Duodenal mucosa (tissue), 2 donors: ENCODE results near the gene EPHB2.
"Not testable (repeated sequence)": the region's sequence is repeated elsewhere in the genome, so short reads cannot be mapped to it uniquely, and the experiment has no call there.

Experiments used
- H3K27ac ChIP-seq: one replicate; pipeline ENCODE4 v1.7.0; 2013; ENCODE audit warnings: low read depth, low read length
- H3K27me3 ChIP-seq, 2 donors: one replicate each; pipeline ENCODE4 v1.7.0; 2013; ENCODE audit warnings: low read length in 2 of 2, control low read depth in 1 of 2; ENCODE audit not compliant: insufficient read depth in 2 of 2, control insufficient read depth in 1 of 2
- H3K36me3 ChIP-seq, 2 donors: one replicate each; pipeline ENCODE4 v1.7.0; 2013; ENCODE audit warnings: low read length in 2 of 2, control low read depth in 1 of 2; ENCODE audit not compliant: insufficient read depth in 2 of 2, control insufficient read depth in 1 of 2
- H3K4me1 ChIP-seq, 2 donors: one replicate each; pipeline ENCODE4 v1.7.0; 2013; ENCODE audit warnings: low read length in 2 of 2, control low read depth in 1 of 2; ENCODE audit not compliant: insufficient read depth in 2 of 2, control insufficient read depth in 1 of 2
- H3K4me3 ChIP-seq, 2 donors: one replicate each; pipeline ENCODE4 v1.7.0; 2013; ENCODE audit warnings: low read length in 2 of 2, low read depth in 1 of 2
- H3K9ac ChIP-seq, 2 donors: one replicate each; pipeline ENCODE4 v1.7.0; 2013; ENCODE audit warnings: low read length in 2 of 2, low read depth in 1 of 2
- H3K9me3 ChIP-seq, 2 donors: one replicate each; pipeline ENCODE4 v1.7.0; 2013; ENCODE audit warnings: low read length in 2 of 2, control low read depth in 1 of 2; ENCODE audit not compliant: control insufficient read depth in 1 of 2

Gene EPHB2

DNA sequence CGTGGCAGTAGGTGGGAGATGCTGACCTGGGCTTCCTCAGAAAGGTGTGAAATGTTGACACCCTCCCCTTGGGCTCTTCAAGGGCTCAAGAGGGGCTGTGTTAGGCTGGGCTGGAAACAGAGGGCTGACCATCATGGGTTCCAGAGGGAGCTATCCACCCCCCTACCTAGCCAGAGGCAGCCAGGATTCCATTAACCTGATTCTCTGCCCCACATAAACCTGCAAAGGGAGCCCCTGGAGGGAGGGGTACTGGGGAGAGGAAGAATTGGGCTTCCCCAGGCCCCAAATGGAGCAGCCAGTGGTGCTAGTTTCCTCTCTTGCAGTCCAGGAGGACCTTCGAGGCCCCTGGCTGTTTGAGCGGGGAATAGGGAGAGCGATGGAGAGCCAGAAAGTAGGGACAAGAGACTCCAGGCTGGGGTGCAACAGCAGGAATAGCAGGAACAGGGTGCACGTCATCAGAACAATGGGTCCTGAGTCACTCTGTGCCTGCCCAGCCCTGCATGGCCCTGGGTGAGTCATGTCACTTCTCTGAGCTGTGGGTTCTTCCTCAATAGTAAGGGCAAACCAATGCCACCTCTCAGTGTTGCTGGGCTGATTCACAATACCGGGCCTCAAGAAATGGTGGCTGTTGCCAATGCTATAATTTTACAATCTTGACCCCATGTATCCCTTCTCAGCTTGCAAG is 121.2 kb downstream of the EPHB2 start:
- no peaks in the 10 kb centered on the region for H3K27me3 ChIP-seq
- H3K9me3 ChIP-seq = no peaks in the 10 kb centered on the region
- peaks cover 0 to 14% of the 10 kb centered on the region in 2 donors for H3K36me3 ChIP-seq
- peaks cover 8 to 18% of the 10 kb centered on the region in 2 donors for H3K4me1 ChIP-seq
- no peak overlapping the region for H3K4me3 ChIP-seq
- no peak overlapping the region for H3K9ac ChIP-seq
- no peak overlapping the region for H3K27ac ChIP-seq

DNA sequence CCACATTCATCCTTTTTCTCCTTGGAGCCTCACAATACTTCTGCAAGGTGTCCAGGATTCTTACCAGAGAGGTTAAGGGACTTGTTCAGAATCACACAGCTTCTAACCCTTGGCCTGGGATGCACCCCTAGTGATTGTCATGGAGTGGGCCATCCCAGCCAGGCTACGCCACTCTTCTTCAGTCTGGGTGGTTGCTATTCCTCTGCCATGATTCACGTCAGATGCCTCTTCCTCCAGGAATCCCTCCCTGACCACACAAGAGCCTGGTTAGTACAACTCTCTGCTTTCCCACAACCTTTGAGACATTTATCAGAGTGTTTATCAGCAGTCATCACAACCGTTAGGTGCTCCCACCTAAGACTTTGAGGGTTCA is 121.8 kb downstream of the EPHB2 start:
- Histone ChIP-seq H3K27ac (no peak overlapping the region), H3K9ac (no peak overlapping the region), H3K36me3 (peaks cover 0 to 10% of the 10 kb centered on the region in 2 donors), H3K4me3 (no peak overlapping the region), H3K4me1 (peaks cover 8 to 18% of the 10 kb centered on the region in 2 donors), H3K9me3 (no peaks in the 10 kb centered on the region), H3K27me3 (no peaks in the 10 kb centered on the region)

DNA sequence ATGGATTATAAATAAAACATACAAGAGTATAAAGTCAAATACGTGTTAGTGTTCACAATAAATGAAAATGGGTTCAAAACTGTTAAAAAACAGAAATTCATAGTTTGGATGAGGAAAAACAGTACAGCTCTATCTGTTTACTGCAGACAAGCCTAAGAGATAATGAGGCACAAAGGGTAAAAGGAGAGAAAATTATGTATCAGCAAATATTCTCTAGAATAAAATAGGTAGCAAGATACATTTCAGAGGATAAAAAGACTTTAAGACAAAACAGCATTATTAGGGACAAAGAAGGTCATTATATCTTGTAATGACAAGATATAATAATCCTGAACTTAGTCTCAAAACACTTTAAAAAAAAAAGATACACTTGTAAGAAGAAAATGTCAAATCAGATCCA is 123.1 kb downstream of the EPHB2 start:
- Histone ChIP-seq H3K4me1 (peaks cover 8 to 18% of the 10 kb centered on the region in 2 donors), H3K9ac (no peak overlapping the region), H3K27me3 (no peaks in the 10 kb centered on the region), H3K9me3 (no peaks in the 10 kb centered on the region), H3K36me3 (peaks cover 3 to 10% of the 10 kb centered on the region in 2 donors), H3K4me3 (no peak overlapping the region), H3K27ac (no peak overlapping the region)

DNA sequence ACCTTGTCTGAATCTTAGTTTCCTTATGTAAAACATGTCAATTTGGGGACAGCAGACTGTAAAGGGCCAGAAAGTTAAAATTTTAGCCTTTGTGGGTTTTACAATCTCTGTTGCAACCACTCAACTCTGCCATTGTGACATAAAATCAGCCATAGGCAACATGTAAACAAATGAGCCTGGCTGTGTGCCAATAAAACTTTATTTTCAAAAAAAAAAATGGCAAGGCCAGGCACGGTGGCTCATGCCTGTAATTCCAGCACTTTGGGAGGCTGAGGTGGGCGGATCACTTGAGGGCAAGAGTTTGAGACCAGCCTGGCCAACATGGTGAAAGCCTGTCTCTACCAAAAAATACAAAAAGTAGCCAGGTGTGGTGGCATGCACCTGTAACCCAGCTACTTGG is 123.8 kb downstream of the EPHB2 start:
- not testable (repeated sequence) for H3K4me3 ChIP-seq, H3K9ac ChIP-seq, H3K27ac ChIP-seq, H3K9me3 ChIP-seq, H3K36me3 ChIP-seq, H3K27me3 ChIP-seq
- H3K4me1 ChIP-seq = peaks cover 8 to 18% of the 10 kb centered on the region in 2 donors

DNA sequence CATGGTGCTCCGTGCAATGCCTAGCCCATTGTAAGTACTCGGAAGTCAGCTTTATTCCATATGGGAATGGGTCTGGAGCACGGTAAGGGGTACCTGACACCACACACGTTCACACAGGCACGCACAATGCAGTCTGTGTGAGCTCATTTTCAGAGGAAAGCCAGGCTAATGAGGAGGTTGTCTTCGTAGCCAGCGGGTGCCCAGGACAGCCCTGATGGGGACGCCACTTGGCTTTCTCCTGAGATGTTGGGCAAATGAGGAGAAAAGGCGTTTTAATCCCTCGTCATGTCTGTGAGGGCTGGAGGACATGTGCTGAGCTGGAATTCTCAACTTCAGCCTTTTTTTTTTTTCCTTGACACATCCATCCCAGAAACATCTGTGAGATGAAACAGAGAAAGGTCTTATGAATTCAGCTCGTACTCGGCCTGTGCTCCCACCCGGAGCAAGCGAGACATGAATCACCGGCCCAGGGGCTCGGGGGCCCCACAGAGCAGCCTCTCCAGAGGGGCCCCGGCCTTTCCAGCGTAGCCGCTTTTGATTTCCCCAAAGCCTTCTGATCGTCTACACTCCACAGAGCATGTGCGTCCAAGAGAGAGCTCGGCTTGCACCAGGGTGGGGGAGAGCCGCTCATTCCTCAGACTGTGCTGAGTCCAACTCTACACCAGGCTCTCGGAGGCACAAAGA is 125.1 kb downstream of the EPHB2 start:
- Histone ChIP-seq H3K36me3 (peaks cover 3 to 6% of the 10 kb centered on the region in 2 donors), H3K27me3 (no peaks in the 10 kb centered on the region), H3K9me3 (no peaks in the 10 kb centered on the region), H3K4me3 (no peak overlapping the region), H3K4me1 (peaks cover 8 to 18% of the 10 kb centered on the region in 2 donors), H3K9ac (no peak overlapping the region), H3K27ac (no peak overlapping the region)

DNA sequence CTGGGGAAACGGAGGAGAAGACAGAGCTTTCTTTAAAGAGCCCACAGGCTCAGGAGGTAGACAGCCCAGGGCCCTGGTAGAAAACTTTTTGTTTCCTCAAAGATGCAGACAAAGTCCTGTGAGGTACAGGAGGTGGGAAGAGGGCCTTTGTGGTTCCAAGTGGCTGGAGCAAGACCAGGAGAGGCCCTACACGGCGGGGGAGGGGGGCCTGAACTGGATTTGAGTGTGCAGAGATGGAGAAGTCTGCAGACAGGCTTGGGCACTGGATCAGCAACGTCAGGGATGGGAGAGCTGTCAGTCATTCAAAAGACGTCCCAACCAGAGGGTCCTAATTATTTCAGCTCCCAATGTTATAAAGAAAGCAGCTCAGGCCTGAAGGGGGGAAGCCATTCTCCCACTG is 126.2 kb downstream of the EPHB2 start:
- Histone ChIP-seq H3K9me3 (no peaks in the 10 kb centered on the region), H3K27me3 (no peaks in the 10 kb centered on the region), H3K36me3 (peaks cover 3 to 15% of the 10 kb centered on the region in 2 donors), H3K27ac (no peak overlapping the region), H3K9ac (no peak overlapping the region), H3K4me3 (no peak overlapping the region), H3K4me1 (peaks cover 6 to 7% of the 10 kb centered on the region in 2 donors)

DNA sequence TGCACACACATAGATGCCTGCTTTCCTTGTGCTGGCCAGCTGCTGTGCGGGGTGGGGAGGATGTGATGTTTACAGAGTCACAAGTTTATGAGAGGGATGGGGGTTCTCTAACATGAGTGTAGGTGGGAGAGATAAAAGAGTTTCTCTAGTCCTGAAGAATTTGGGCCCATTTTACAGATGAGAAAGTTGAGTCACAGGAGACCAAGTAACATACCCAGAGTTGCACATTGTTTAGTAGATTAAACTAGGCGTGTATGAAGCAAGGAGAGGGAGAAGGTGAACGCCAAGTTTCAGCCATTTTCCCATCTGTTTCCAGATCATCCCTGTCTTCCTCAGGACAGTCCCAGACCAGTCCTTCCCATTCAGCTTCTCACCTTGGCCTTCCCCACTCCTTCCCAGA is 126.7 kb downstream of the EPHB2 start:
- Histone ChIP-seq H3K27ac (no peak overlapping the region), H3K36me3 (peaks cover 3 to 19% of the 10 kb centered on the region in 2 donors), H3K4me3 (no peak overlapping the region), H3K4me1 (peaks cover 2 to 4% of the 10 kb centered on the region in 2 donors), H3K9ac (no peak overlapping the region), H3K9me3 (no peaks in the 10 kb centered on the region), H3K27me3 (no peaks in the 10 kb centered on the region)

DNA sequence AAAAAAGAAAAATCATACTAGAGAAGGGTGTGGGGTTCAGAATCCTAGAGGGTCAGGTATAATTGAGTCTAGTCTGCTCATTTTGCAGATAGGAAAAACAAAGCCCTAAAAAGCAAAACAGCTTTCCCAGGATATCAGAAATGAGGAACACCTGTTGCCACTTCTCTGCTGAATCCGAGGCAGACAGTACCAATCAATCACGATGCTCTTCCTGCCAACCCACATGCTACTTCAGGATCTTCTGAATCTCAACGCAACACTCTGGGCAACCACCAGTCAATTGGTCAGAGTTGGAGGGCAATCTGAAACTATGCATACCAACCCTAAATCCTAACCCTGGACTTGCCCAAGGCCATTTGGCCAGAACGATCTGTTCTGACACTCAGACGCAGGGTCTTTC is 128.3 kb downstream of the EPHB2 start:
- Histone ChIP-seq H3K4me1 (no peaks in the 10 kb centered on the region), H3K27me3 (no peaks in the 10 kb centered on the region), H3K36me3 (peaks cover 3 to 22% of the 10 kb centered on the region in 2 donors), H3K9ac (no peak overlapping the region), H3K9me3 (no peaks in the 10 kb centered on the region), H3K4me3 (no peak overlapping the region), H3K27ac (no peak overlapping the region)

DNA sequence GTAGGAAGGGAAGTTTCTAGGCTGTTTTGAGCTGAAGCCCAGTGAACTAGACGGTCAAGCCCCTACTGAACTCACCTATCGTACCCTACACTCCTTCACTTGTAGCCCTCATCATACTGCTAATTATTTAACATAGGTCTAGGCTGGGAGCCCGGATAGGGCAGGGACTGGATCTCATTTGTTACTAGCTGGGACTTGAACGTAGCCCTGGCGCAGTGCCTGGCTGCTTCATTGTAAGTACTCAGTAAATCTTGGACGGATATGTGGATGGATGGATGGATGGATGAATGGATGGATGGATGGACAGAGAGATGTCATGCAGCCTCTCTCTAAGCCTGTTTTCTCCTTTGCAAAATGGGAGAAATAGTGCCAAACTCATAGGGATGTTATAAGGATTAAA is 129.2 kb downstream of the EPHB2 start:
- Histone ChIP-seq H3K36me3 (peaks cover 3 to 24% of the 10 kb centered on the region in 2 donors), H3K4me1 (no peaks in the 10 kb centered on the region), H3K27me3 (no peaks in the 10 kb centered on the region), H3K9me3 (no peaks in the 10 kb centered on the region), H3K4me3 (no peak overlapping the region), H3K27ac (no peak overlapping the region), H3K9ac (no peak overlapping the region)

DNA sequence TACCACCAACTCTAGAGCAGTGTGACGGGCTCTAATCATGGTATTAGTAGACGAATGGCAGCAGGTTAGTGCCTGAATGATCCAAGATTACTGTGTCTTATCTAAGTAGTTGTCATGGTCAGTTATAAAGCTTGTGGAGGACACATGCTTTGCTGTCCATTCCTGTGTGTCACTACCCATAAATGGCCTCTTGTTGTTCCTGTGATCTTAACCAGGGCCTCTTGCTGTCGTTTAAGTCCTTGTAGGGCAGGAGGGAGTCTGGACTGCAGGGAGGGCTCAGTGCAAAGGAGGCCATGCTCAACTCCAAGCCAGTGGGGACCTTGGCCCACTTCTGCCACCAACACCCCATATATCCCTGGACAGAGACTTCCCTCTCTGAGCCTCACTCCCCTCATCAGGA is 130.5 kb downstream of the EPHB2 start:
- H3K36me3 ChIP-seq = peaks cover 3 to 25% of the 10 kb centered on the region in 2 donors
- H3K27me3 ChIP-seq = no peaks in the 10 kb centered on the region
- no peaks in the 10 kb centered on the region for H3K9me3 ChIP-seq
- H3K9ac ChIP-seq = no peak overlapping the region
- H3K4me1 ChIP-seq = no peaks in the 10 kb centered on the region
- no peak overlapping the region for H3K4me3 ChIP-seq
- H3K27ac ChIP-seq = no peak overlapping the region
